Osteocyte (in vitro differentiated cells): ENCODE measurements around the gene ATP2C2. TPM values are rescaled to one million over a fixed set of nuclear protein-coding genes. Genes with fewer than 3 reads are reported as not detected.

Experiments used
- DNase-seq: peaks from one replicate; pipeline ENCODE4 v3.0.0; 2021; ENCODE audit warnings: mixed read lengths; ENCODE audit not compliant: unreplicated experiment; ENCODE audit errors: extremely low spot score
- H3K27ac Mint-ChIP-seq: one replicate; pipeline ENCODE4 v1.8.0; 2021; ENCODE audit warnings: mild to moderate bottlenecking, mixed read lengths; ENCODE audit not compliant: unreplicated experiment
- H3K27me3 Mint-ChIP-seq: one replicate; pipeline ENCODE4 v1.8.0; 2021; ENCODE audit warnings: mixed read lengths; ENCODE audit not compliant: unreplicated experiment
- H3K36me3 Mint-ChIP-seq: one replicate; pipeline ENCODE4 v1.8.0; 2021; ENCODE audit warnings: mixed read lengths; ENCODE audit not compliant: unreplicated experiment
- H3K4me1 Mint-ChIP-seq: one replicate; pipeline ENCODE4 v1.8.0; 2021; ENCODE audit warnings: mixed read lengths; ENCODE audit not compliant: unreplicated experiment
- H3K4me3 Mint-ChIP-seq: one replicate; pipeline ENCODE4 v1.8.0; 2021; ENCODE audit warnings: mild to moderate bottlenecking, moderate library complexity, mixed read lengths; ENCODE audit not compliant: unreplicated experiment
- H3K9me3 Mint-ChIP-seq: one replicate; pipeline ENCODE4 v1.8.0; 2021; ENCODE audit warnings: mixed read lengths; ENCODE audit not compliant: unreplicated experiment
- total RNA-seq: library from RNA; stranded (reverse); gene quantifications from 2 replicates; pipeline ENCODE4 v1.2.1, GENCODE V29; 2021
- TF ChIP-seq, protein P1 (sequence below): fragments of 200-600 bp; sonication (generic); IDR thresholded peaks from 2 replicates; pipeline ENCODE4 v1.5.0; 2021; ENCODE audit warnings: antibody characterized with exemption, mild to moderate bottlenecking, moderate library complexity

The ATP2C2 gene
- total RNA-seq, 1 donor from 2014 or later: not detected

DNA sequence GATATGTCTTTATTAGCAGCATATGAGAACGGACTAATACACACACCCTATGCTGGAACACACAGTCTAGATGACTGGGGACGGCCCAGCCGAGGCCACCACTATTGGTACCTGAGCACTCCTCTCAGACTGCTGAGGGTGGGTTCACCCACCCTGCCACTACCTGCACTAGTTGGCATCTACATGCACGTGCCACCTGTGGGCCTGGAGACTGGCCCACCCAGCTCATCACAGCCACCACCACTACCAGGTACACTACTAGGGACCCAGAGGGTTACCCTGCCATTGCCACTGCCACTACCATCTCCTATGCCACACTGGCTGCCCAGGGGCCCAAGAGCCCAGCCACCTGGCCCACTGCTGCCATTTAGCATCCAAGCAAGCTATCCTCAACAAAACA lies 103.6 kb downstream of the ATP2C2 start:
- H3K4me1 Mint-ChIP-seq: no peaks in the 10 kb centered on the region
- TF ChIP-seq, protein P1, sequence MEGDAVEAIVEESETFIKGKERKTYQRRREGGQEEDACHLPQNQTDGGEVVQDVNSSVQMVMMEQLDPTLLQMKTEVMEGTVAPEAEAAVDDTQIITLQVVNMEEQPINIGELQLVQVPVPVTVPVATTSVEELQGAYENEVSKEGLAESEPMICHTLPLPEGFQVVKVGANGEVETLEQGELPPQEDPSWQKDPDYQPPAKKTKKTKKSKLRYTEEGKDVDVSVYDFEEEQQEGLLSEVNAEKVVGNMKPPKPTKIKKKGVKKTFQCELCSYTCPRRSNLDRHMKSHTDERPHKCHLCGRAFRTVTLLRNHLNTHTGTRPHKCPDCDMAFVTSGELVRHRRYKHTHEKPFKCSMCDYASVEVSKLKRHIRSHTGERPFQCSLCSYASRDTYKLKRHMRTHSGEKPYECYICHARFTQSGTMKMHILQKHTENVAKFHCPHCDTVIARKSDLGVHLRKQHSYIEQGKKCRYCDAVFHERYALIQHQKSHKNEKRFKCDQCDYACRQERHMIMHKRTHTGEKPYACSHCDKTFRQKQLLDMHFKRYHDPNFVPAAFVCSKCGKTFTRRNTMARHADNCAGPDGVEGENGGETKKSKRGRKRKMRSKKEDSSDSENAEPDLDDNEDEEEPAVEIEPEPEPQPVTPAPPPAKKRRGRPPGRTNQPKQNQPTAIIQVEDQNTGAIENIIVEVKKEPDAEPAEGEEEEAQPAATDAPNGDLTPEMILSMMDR: no peak
- DNase-seq: peak; percentile 80
- no peak overlapping the region for H3K27ac Mint-ChIP-seq
- H3K27me3 Mint-ChIP-seq: no peaks in the 10 kb centered on the region
- no peak overlapping the region for H3K4me3 Mint-ChIP-seq
- H3K36me3 Mint-ChIP-seq: peaks cover 21% of the 10 kb centered on the region
- H3K9me3 Mint-ChIP-seq: peaks cover 6% of the 10 kb centered on the region

DNA sequence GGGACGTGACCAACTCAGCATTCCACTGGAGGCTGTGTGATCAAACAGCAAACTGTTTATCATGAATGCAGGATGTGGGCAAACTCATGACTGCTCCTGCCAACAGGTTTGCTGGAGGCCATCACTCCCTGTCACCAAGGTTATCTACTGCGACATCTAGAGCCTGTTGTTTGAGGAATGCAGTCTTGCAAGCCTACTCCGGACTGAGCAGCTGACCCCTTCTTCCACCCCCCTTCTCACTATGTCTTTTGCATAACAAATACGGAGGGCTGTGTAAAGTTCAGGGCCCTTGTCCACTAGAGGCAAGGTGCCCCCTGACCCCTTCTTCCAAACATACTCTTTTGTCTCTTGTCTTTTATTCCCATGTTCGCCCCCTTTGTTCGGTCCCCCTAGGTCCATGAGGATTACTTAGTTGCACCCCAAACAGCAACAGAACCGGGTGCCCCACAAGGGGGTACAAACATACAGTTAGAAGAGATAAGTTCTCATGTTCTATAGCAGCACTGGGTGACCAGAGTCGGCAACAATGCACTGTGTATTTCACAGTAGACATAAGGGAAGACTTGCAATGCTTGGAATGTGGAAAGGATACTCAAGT lies 107.4 kb downstream of the ATP2C2 start:
- Mint-ChIP-seq H3K4me1 (peaks cover 2% of the 10 kb centered on the region), H3K4me3 (no peak overlapping the region), H3K36me3 (peaks cover 17% of the 10 kb centered on the region), H3K9me3 (peaks cover 6% of the 10 kb centered on the region), H3K27me3 (no peaks in the 10 kb centered on the region), H3K27ac (no peak overlapping the region)
- TF ChIP-seq, protein P1: no peak
- peak; percentile 63 for DNase-seq

DNA sequence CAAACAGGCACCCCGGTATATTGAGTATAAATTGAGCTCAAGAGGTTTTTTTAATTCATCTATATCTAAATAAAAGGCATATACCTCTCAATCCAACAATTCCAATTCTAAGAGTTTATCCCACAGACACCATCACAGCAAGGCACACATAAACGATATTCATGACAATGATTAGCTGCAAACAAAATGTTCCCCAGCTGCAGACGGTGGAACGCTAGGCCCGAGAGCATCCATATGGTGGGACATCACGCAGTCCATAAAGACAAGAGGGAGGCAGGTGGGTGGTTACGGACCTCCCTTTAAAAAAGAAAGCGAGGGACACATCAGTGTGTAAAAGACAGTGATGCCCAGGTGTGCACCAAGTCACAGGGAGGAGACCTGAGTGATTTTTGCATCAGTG lies 108.1 kb downstream of the ATP2C2 start:
- DNase-seq: peak; percentile 49
- H3K9me3 Mint-ChIP-seq: peaks cover 6% of the 10 kb centered on the region
- H3K4me3 Mint-ChIP-seq: no peak overlapping the region
- TF ChIP-seq, protein P1: no peak
- H3K36me3 Mint-ChIP-seq: peaks cover 17% of the 10 kb centered on the region
- peaks cover 4% of the 10 kb centered on the region for H3K4me1 Mint-ChIP-seq
- H3K27ac Mint-ChIP-seq: no peak overlapping the region
- no peaks in the 10 kb centered on the region for H3K27me3 Mint-ChIP-seq

DNA sequence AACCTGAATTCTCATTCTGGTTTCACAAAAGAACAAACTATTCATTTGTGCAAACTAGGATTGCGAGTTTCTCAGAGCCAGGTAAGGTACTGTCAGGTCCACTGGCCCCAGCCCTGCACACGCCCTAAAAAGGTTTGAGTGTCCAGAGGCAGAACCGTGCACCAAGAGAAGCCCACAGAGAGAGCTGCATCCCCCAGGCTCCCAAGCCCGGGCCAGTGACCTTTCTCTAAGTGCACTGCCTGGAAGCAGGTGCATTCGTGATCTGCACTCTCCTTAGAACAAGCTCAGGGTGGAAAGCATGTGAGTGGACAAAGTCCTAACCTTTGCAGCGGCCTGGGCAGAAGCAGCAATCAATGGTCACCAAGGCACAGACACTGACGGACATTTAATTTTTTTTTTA lies 109.3 kb downstream of the ATP2C2 start:
- Mint-ChIP-seq H3K4me3 (no peak overlapping the region), H3K36me3 (peaks cover 15% of the 10 kb centered on the region), H3K27me3 (no peaks in the 10 kb centered on the region), H3K27ac (no peak overlapping the region), H3K9me3 (no peaks in the 10 kb centered on the region), H3K4me1 (peaks cover 15% of the 10 kb centered on the region)
- TF ChIP-seq, protein P1: no peak
- DNase-seq: peak; percentile 72

DNA sequence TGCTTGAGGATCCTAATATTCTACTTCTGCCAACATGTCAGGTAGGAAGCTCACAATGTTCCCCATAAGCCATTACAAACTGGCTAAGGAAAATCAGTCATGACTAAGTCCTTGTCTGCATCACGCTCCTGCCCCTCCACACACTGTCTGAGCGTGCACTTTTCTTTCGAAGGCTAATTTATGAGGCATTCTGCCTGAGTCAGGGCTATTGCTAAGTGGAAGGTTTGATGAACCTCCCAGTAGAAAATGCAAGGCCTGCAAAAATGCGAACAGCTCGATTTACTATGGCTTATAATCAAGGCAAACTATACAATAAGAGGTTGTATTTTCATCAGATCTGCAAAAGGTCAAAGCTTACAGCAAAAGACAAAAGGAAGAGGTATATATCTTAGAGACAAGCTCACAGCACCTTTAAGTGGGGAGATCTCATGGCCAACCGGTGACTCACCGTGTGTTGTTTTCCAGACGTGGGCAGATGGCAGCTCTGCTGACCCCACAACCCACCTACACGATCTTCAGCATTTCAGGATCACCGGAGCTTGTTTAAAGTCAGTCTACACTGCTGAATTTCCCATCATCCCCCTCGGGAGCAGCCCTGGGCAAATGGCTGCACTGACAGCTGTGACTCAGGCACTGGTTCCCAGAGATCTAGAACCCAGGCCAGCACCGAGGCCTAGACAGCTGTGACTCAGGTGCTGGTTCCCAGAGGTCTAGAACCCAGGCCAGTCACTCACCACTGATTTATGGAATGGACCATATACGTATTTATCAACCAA lies 110.0 kb downstream of the ATP2C2 start:
- TF ChIP-seq, protein P1: no peak
- H3K4me3 Mint-ChIP-seq: no peak overlapping the region
- H3K27me3 Mint-ChIP-seq: no peaks in the 10 kb centered on the region
- H3K4me1 Mint-ChIP-seq: peaks cover 15% of the 10 kb centered on the region
- peak; percentile 51 for DNase-seq
- no peaks in the 10 kb centered on the region for H3K9me3 Mint-ChIP-seq
- no peak overlapping the region for H3K27ac Mint-ChIP-seq
- H3K36me3 Mint-ChIP-seq: peaks cover 15% of the 10 kb centered on the region
